Mesothelial cell of epicardium (in vitro differentiated cells): Measurements from ENCODE around the gene EDA. TPM values are rescaled to one million over a fixed set of nuclear protein-coding genes. Genes with fewer than 3 reads are reported as not detected.

Experiments
- DNase-seq, 2 experiments: peaks; one replicate each; pipeline ENCODE4 v3.0.0; 2021; ENCODE audit warnings: low spot score in 2 of 2; ENCODE audit not compliant: unreplicated experiment in 2 of 2
- H3K27ac Mint-ChIP-seq: 2 replicates; pipeline ENCODE4 v1.8.0; 2021; ENCODE audit warnings: mixed read lengths
- H3K27me3 Mint-ChIP-seq: 2 replicates; pipeline ENCODE4 v1.8.0; 2021; ENCODE audit warnings: low read depth, mixed read lengths
- H3K36me3 Mint-ChIP-seq: 2 replicates; pipeline ENCODE4 v1.8.0; 2021; ENCODE audit warnings: mixed read lengths
- H3K4me1 Mint-ChIP-seq: 2 replicates; pipeline ENCODE4 v1.8.0; 2021; ENCODE audit warnings: mixed read lengths
- H3K4me3 Mint-ChIP-seq: 2 replicates; pipeline ENCODE4 v1.8.0; 2021; ENCODE audit warnings: mild to moderate bottlenecking, moderate library complexity, mixed read lengths
- H3K9me3 Mint-ChIP-seq: 2 replicates; pipeline ENCODE4 v1.8.0; 2021; ENCODE audit warnings: mixed read lengths
- total RNA-seq: library from RNA; stranded (reverse); gene quantifications from 3 replicates; pipeline ENCODE4 v1.2.1, GENCODE V29; 2021
- TF ChIP-seq, protein P1 (sequence below): fragments of 200-600 bp; sonication (generic); IDR thresholded peaks from one replicate; pipeline ENCODE4 v1.5.0; 2021; ENCODE audit warnings: antibody characterized with exemption; ENCODE audit not compliant: unreplicated experiment

Gene EDA
- total RNA-seq, 1 donor from 2014 or later, result 9.2 TPM

DNA sequence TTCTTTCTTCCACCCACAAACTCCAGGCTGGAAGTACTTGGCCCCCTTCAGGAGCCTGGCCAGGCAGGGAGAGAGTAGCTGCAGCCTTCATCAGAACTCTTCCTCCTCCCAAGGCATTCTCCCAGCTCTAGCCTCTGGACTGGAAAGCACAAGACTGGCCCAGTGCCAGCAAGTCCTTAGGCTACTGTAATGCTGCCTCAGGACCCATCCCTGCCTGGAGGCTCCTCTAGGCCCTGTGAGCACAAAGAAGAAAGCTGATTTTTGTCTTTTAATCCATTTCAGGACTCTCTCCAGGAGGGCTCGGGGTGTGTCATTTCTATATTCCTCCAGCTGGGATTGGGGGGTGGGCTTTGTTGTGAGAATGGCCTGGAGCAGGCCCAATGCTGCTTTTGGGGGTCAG lies 423.0 kb downstream of the EDA start:
- no peaks in the 10 kb centered on the region for H3K27me3 Mint-ChIP-seq
- DNase-seq, result no peak
- TF ChIP-seq, protein P1, sequence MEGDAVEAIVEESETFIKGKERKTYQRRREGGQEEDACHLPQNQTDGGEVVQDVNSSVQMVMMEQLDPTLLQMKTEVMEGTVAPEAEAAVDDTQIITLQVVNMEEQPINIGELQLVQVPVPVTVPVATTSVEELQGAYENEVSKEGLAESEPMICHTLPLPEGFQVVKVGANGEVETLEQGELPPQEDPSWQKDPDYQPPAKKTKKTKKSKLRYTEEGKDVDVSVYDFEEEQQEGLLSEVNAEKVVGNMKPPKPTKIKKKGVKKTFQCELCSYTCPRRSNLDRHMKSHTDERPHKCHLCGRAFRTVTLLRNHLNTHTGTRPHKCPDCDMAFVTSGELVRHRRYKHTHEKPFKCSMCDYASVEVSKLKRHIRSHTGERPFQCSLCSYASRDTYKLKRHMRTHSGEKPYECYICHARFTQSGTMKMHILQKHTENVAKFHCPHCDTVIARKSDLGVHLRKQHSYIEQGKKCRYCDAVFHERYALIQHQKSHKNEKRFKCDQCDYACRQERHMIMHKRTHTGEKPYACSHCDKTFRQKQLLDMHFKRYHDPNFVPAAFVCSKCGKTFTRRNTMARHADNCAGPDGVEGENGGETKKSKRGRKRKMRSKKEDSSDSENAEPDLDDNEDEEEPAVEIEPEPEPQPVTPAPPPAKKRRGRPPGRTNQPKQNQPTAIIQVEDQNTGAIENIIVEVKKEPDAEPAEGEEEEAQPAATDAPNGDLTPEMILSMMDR, result no peak
- no peaks in the 10 kb centered on the region for H3K36me3 Mint-ChIP-seq
- peaks cover 11% of the 10 kb centered on the region for H3K9me3 Mint-ChIP-seq
- H3K4me1 Mint-ChIP-seq, result no peaks in the 10 kb centered on the region
- H3K4me3 Mint-ChIP-seq, result no peak overlapping the region
- no peak overlapping the region for H3K27ac Mint-ChIP-seq

DNA sequence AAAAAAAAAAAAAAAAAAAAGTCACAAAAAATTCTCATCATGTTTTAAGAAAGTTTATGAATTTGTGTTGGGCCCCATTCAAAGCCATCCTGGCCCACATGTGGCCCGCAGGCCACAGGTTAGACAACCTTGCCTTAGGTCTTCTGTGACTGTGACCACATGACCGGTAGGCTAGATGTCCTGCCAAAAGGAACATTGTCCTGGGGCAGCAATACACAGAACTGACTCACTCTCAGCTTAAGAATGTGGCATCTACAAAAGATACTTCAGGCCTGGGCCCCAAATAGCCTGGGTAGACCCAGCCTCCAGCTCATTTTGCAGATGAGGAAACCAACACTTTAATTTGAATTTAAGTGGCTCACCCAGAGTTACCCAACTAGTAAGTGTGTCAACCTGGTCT lies 423.8 kb downstream of the EDA start:
- H3K4me1 Mint-ChIP-seq, result no peaks in the 10 kb centered on the region
- no peak overlapping the region for H3K4me3 Mint-ChIP-seq
- no peak overlapping the region for H3K27ac Mint-ChIP-seq
- H3K36me3 Mint-ChIP-seq, result no peaks in the 10 kb centered on the region
- TF ChIP-seq, protein P1, result no peak
- H3K27me3 Mint-ChIP-seq, result no peaks in the 10 kb centered on the region
- DNase-seq, result no peak
- peaks cover 9% of the 10 kb centered on the region for H3K9me3 Mint-ChIP-seq

DNA sequence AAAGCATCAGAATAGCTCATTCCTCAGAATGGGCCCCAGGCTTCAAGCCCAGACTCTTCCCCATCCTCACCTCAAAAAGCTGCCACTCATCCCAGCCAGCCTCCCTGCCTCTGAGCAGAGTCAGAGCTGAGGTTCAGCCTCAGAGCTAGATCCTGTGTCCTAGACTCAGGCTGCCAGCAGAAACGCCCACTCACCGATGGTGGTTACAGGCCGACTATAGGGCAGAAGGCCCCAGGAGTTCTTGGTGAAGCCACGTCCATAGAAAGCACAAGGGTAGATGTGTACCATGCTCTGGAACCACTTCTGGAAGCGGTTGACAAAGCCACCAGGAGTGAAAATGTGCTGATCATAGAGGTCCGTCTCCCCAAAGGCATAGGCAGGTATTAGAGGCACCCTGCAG lies 426.1 kb downstream of the EDA start:
- Mint-ChIP-seq H3K4me1 (no peaks in the 10 kb centered on the region), H3K27me3 (peaks cover 8% of the 10 kb centered on the region), H3K36me3 (no peaks in the 10 kb centered on the region), H3K9me3 (peaks cover 20% of the 10 kb centered on the region), H3K4me3 (no peak overlapping the region), H3K27ac (no peak overlapping the region)
- DNase-seq, result no peak
- TF ChIP-seq, protein P1, result no peak

DNA sequence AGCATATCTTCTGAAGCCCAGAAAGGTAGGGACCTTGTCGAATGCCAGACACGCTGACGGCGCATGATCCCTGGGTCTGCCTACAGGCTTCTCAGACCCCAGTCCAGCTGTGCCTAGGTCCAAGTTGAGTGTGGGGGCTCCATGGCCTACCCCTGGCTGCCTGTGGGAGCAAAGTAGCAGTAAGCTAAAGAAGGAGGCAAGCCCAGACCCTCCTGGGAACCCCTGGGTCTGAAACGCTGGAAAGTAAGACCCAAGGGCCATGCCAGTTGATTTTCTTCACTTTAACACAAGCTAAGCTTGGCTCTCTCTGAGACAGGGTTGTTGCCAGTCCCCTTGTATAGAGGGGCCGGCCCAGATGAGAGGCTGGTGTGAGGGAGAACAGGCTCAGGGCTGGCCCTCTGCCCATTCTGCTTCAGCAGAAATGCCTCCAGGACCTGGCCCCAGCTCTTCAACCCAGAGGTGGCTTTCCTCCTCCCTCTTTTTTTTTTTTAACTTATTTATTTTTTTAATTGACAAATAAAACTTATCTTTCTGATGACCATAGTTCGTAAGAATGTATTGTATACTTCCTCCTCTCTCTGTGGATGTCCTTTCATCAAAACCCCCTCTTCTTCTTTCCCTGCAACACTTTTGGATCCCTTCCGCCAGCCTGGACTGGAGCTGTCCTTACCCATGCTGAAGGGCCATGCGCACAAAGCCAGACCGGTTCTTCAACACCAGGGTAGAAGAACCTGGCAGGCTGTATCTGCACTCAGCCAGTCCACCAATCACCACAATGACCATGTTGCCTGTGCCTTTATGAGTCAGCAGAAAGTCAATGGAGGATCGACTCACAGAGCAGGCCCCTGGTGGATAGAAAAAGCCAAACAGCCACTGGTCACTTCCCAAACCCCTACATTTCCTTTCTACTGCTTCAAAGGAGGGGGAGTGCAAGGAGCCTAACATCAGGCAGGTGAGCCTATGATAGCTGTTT lies 426.8 kb downstream of the EDA start:
- Mint-ChIP-seq H3K27ac (no peak overlapping the region), H3K27me3 (peaks cover 8% of the 10 kb centered on the region), H3K9me3 (peaks cover 20% of the 10 kb centered on the region), H3K4me3 (no peak overlapping the region), H3K36me3 (no peaks in the 10 kb centered on the region), H3K4me1 (no peaks in the 10 kb centered on the region)
- TF ChIP-seq, protein P1, result no peak
- DNase-seq, result no peak

DNA sequence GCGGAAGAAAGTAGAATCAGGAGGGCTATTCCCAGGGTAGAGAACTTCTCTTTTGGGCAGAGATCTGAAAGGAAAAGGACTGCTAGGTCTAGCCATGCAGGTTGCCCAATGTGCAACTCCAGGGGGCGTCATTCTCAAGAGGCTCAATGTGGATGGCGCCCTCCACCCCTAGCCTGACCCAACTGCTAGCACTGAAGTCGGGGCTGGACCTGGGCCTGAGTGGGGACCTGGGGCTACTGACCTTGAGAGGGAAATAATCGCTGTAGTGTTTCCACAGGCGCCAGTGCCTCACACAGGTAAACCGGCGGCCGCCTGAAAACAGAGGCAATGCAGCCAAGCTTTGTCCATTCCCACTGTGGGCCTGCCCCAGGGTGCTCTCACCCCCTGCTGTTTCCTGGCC lies 427.8 kb downstream of the EDA start:
- Mint-ChIP-seq H3K36me3 (no peaks in the 10 kb centered on the region), H3K4me3 (no peak overlapping the region), H3K4me1 (no peaks in the 10 kb centered on the region), H3K27me3 (peaks cover 11% of the 10 kb centered on the region), H3K9me3 (peaks cover 27% of the 10 kb centered on the region), H3K27ac (no peak overlapping the region)
- TF ChIP-seq, protein P1, result no peak
- no peak for DNase-seq
